ENCODE data around the gene MIOX. TPM values are rescaled to one million over a fixed set of nuclear protein-coding genes. Genes with fewer than 3 reads are reported as not detected.

Gene MIOX
- total RNA-seq, 1 experiment from 2014 or later, result 1.4 TPM

DNA sequence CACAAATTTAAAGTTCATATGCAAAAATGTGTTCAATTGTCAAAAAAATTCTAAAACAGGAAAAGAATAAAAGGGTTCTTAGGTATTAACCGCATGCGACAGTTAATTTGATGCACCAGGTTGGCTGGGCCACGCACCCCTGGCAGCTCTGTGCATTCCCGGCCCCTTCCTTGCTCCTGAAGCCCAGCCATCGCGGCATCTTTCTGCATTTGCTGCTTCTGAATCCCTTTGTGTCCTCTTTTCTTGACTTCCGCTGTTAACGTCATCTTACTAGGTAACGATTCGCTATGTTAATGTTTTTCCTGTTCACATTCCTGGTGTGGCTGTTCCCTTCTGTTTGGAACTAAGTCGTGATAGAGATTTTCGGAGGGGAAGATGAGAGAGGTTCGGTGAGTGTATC lies 51.1 kb downstream of the MIOX start:
- H3K9ac ChIP-seq (ENCODE audit: extremely low read depth, insufficient read length, low read length), result no peak overlapping the region
- no peak overlapping the region for H2BK15ac ChIP-seq (ENCODE audit: low read depth, low read length)
- no peak overlapping the region for H2BK5ac ChIP-seq (ENCODE audit: insufficient read length, low read length)
- H2BK12ac ChIP-seq (ENCODE audit: insufficient read length, low read depth, low read length), result no peak overlapping the region
- H4K91ac ChIP-seq (ENCODE audit: insufficient read length, low read depth, low read length), result no peak overlapping the region
- H3K4me1 ChIP-seq (ENCODE audit: insufficient read depth, low read length), result no peaks in the 10 kb centered on the region
- no peak overlapping the region; a peak in 1 of 5 replicates for H3K4me3 Mint-ChIP-seq
- no peak overlapping the region for H2AK5ac ChIP-seq (ENCODE audit: insufficient read length, low read length)
- H3K79me1 ChIP-seq (ENCODE audit: insufficient read depth, low read depth, low read length, poor library complexity, severe bottlenecking), result no peaks in the 10 kb centered on the region
- H3K9me3 ChIP-seq (ENCODE audit: control insufficient read depth, low read depth, low read length), result no peaks in the 10 kb centered on the region
- no peak overlapping the region for H3K27ac Mint-ChIP-seq
- no peaks in the 10 kb centered on the region for H3K79me2 ChIP-seq (ENCODE audit: insufficient read depth, low read length)
- H3K23me2 ChIP-seq (ENCODE audit: insufficient read length, low read depth, low read length, poor library complexity, severe bottlenecking), result peaks cover 2% of the 10 kb centered on the region
- no peaks in the 10 kb centered on the region; a peak in 1 of 5 replicates for H3K9me3 Mint-ChIP-seq
- H3K18ac ChIP-seq (ENCODE audit: insufficient read length, low read depth, low read length), result no peak overlapping the region
- H4K8ac ChIP-seq (replicated peaks; ENCODE audit: insufficient read length, low read depth, low read length), result no peak overlapping the region
- H3K4me1 Mint-ChIP-seq, result peaks cover 6 to 9% of the 10 kb centered on the region in 2 experiments
- no peak for DNase-seq
- no peak overlapping the region for H3K23ac ChIP-seq (ENCODE audit: insufficient read length, low read depth, low read length)
- H3T11ph ChIP-seq (ENCODE audit: low read length), result no peak overlapping the region
- H3K27me3 ChIP-seq (ENCODE audit: insufficient read depth, low read length), result no peaks in the 10 kb centered on the region; the same call in 1 of the 2 replicates
- no peak overlapping the region for H3K27ac ChIP-seq (ENCODE audit: insufficient read length, low read depth, low read length)
- H4K5ac ChIP-seq (ENCODE audit: insufficient read length, low read depth, low read length), result no peak overlapping the region
- TF ChIP-seq, protein P1, sequence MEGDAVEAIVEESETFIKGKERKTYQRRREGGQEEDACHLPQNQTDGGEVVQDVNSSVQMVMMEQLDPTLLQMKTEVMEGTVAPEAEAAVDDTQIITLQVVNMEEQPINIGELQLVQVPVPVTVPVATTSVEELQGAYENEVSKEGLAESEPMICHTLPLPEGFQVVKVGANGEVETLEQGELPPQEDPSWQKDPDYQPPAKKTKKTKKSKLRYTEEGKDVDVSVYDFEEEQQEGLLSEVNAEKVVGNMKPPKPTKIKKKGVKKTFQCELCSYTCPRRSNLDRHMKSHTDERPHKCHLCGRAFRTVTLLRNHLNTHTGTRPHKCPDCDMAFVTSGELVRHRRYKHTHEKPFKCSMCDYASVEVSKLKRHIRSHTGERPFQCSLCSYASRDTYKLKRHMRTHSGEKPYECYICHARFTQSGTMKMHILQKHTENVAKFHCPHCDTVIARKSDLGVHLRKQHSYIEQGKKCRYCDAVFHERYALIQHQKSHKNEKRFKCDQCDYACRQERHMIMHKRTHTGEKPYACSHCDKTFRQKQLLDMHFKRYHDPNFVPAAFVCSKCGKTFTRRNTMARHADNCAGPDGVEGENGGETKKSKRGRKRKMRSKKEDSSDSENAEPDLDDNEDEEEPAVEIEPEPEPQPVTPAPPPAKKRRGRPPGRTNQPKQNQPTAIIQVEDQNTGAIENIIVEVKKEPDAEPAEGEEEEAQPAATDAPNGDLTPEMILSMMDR (conservative IDR thresholded peaks at IDR 0.05), result no peak
- no peak overlapping the region for H2AFZ ChIP-seq (ENCODE audit: low read length)
- H3K36me3 Mint-ChIP-seq (ENCODE audit: insufficient read depth in 1 of 3, low read depth in 3 of 3), result no peaks in the 10 kb centered on the region
- H3K27me3 Mint-ChIP-seq (ENCODE audit: low read depth), result peaks cover 64% of the 10 kb centered on the region
- no peak overlapping the region for H2BK120ac ChIP-seq (ENCODE audit: low read depth, low read length, poor library complexity, severe bottlenecking)
- no peak overlapping the region for H3K56ac ChIP-seq (ENCODE audit: insufficient read length, low read depth, low read length)
- no peaks in the 10 kb centered on the region for H4K20me1 ChIP-seq (ENCODE audit: control insufficient read depth, insufficient read depth, insufficient read length)
- H3K4ac ChIP-seq (ENCODE audit: low read depth, low read length), result no peak overlapping the region
- H3K4me2 ChIP-seq (ENCODE audit: insufficient read depth, insufficient read length, low read length), result no peak overlapping the region
- H3K14ac ChIP-seq (ENCODE audit: insufficient read depth, low read length), result no peak overlapping the region
- no peak overlapping the region for H2BK20ac ChIP-seq (ENCODE audit: low read depth, low read length, poor library complexity, severe bottlenecking)
- 100% methylated on average over 2 of the region's 13 CpGs for WGBS (ENCODE audit: extremely low coverage, insufficient read length, low lambda C conversion rate)

Other genes starting within 250 kb of the MIOX start
- 28.4 and 29.0 TPM in 2 replicates for gene TUBGCP6, start 241.8 kb upstream of the MIOX start, total RNA-seq (2021)
- 41.1 and 45.0 TPM in 2 replicates for gene HDAC10, start 235.6 kb upstream of the MIOX start, total RNA-seq (2021)
- gene MAPK12, start 225.2 kb upstream of the MIOX start, total RNA-seq (2021), result 31.3 and 32.3 TPM in 2 replicates
- 1.5 and 2.1 TPM in 2 replicates for gene MAPK11, start 216.5 kb upstream of the MIOX start, total RNA-seq (2021)
- gene PLXNB2, start 179.2 kb upstream of the MIOX start, total RNA-seq (2021), result 84.4 and 87.6 TPM in 2 replicates
- gene DENND6B, start 159.8 kb upstream of the MIOX start, total RNA-seq (2021), result 1.0 and 1.5 TPM in 2 replicates
- 41.2 and 42.6 TPM in 2 replicates for gene PPP6R2, start 143.5 kb upstream of the MIOX start, total RNA-seq (2021)
- 69.8 and 72.0 TPM in 2 replicates for gene SBF1, start 11.8 kb upstream of the MIOX start, total RNA-seq (2021)
- 11.4 and 11.9 TPM in 2 replicates for gene ADM2, start 5.3 kb upstream of the MIOX start, total RNA-seq (2021)
- gene LMF2, start 20.8 kb downstream of the MIOX start, total RNA-seq (2021), result 43.6 and 46.0 TPM in 2 replicates
- 76.2 and 78.1 TPM in 2 replicates for gene NCAPH2, start 21.4 kb downstream of the MIOX start, total RNA-seq (2021)
- 3.3 and 3.4 TPM in 2 replicates for gene SCO2, start 38.7 kb downstream of the MIOX start, total RNA-seq (2021)
- gene TYMP, start 43.2 kb downstream of the MIOX start, total RNA-seq (2021), result 0.61 and 1.0 TPM in 2 replicates
- not detected in 2 replicates for gene KLHDC7B, start 59.0 kb downstream of the MIOX start, total RNA-seq (2021)
- gene SYCE3, start 76.1 kb downstream of the MIOX start, total RNA-seq (2021), result 0.85 and 0.97 TPM in 2 replicates
- gene CPT1B, start 91.6 kb downstream of the MIOX start, total RNA-seq (2021), result 65.7 and 68.3 TPM in 2 replicates
- 64.1 and 64.9 TPM in 2 replicates for gene CHKB, start 96.0 kb downstream of the MIOX start, total RNA-seq (2021)
- gene MAPK8IP2, start 113.9 kb downstream of the MIOX start, total RNA-seq (2021), result 5.7 and 5.9 TPM in 2 replicates
- gene ARSA, start 141.3 kb downstream of the MIOX start, total RNA-seq (2021), result 10.3 and 11.0 TPM in 2 replicates
- 8.4 and 8.7 TPM in 2 replicates for gene SHANK3, start 186.0 kb downstream of the MIOX start, total RNA-seq (2021)

All from H9 (cell line).